K562 (cell line): ENCODE measurements around the gene SPON2. TPM values are rescaled to one million over a fixed set of nuclear protein-coding genes. Genes with fewer than 3 reads are reported as not detected.

Experiments
- ATAC-seq: fragments of 200-7000 bp; cut with Tn5 transposase; 3 replicates; pipeline ENCODE4 v1.9.1; 2020; ENCODE audit warnings: moderate library complexity
- BruUV-seq: library from RNA; stranded (reverse); fragments of 400-500 nt; replicated peaks from 2 replicates; lab custom pipeline; 2021; lab: Mats Ljungman, UMichigan
- CTCF ChIA-PET: fragments of 300-600 bp; formaldehyde crosslinking; extraction: SDS; loops from one replicate; lab custom pipeline; 2021; ENCODE audit warnings: low intra/inter-chr PET ratio; lab: Yijun Ruan, JAX
- POLR2A ChIA-PET: fragments of 300-600, 350-650 bp; sonication (Branson Sonifier 250); formaldehyde crosslinking; extraction: SDS; loops from one replicate; lab custom pipeline; 2021; ENCODE audit warnings: antibody characterized with exemption, inconsistent platforms; lab: Yijun Ruan, JAX
- DNase-seq, 4 experiments: peaks; one replicate each; pipeline versions ENCODE4 v3.0.0 to v3.0.0-alpha.2; 2011 to 2018; ENCODE audit warnings: low spot score in 3 of 4, mixed read lengths in 3 of 4; ENCODE audit errors: extremely low read depth in 1 of 4
- FAIRE-seq: peaks from 2 replicates; lab custom pipeline; 2011; peaks lifted over from hg19 to GRCh38; lab: Jason Lieb, UNC
- H2AFZ ChIP-seq: 2 replicates; pipeline ENCODE4 v1.6.0; 2011; ENCODE audit warnings: low read depth, low read length, control low read depth, inconsistent platforms
- H3K27ac ChIP-seq: fragments of 200-600 bp; 3 replicates; pipeline ENCODE4 v1.8.0; 2011; ENCODE audit warnings: low read depth, mild to moderate bottlenecking, control low read depth, inconsistent platforms, low read length, moderate library complexity, mixed read lengths; ENCODE audit errors: extremely low read depth
- H3K27me3 ChIP-seq, 2 experiments: fragments of 300-600 bp in 1 of 2; 2 replicates in 1 of 2; 3 replicates in 1 of 2; pipeline versions ENCODE4 v1.6.0 to v1.8.0; 2011; ENCODE audit warnings: inconsistent platforms in 2 of 2, low read length in 2 of 2, mild to moderate bottlenecking in 1 of 2, mixed read lengths in 1 of 2, moderate library complexity in 1 of 2; ENCODE audit not compliant: control insufficient read depth in 2 of 2, insufficient read depth in 2 of 2
- H3K36me3 ChIP-seq: fragments of 300-600 bp; 3 replicates; pipeline ENCODE4 v1.8.0; 2011; ENCODE audit warnings: mild to moderate bottlenecking, low read length, inconsistent platforms; ENCODE audit not compliant: control insufficient read depth, insufficient read depth
- H3K4me1 ChIP-seq, 2 experiments: fragments of 200-600 bp in 1 of 2; replicated peaks in 1 of 2; 2 replicates in 1 of 2; 3 replicates in 1 of 2; pipeline versions ENCODE4 v1.5.1 to v1.8.0; 2011; ENCODE audit warnings: inconsistent platforms in 2 of 2, low read length in 2 of 2, mild to moderate bottlenecking in 1 of 2, mixed read lengths in 1 of 2, moderate library complexity in 1 of 2; ENCODE audit not compliant: control insufficient read depth in 2 of 2, insufficient read depth in 2 of 2
- H3K4me2 ChIP-seq: 2 replicates; pipeline ENCODE4 v1.6.1; 2011; ENCODE audit warnings: low read length, control low read depth, inconsistent platforms, mixed read lengths; ENCODE audit not compliant: insufficient read depth
- H3K4me3 ChIP-seq: fragments of 200-600 bp; sonication (generic), shearing (Covaris generic); 2 replicates; pipeline ENCODE4 v1.5.1; 2016; ENCODE audit warnings: control low read depth, inconsistent platforms
- H3K79me2 ChIP-seq: fragments of 200-600 bp; 3 replicates; pipeline ENCODE4 v1.8.0; 2011; ENCODE audit warnings: low read length, inconsistent platforms; ENCODE audit not compliant: control insufficient read depth, insufficient read depth
- H3K9ac ChIP-seq, 2 experiments: 2 replicates each; pipeline versions ENCODE4 v1.6.0 to v1.6.1; 2011; ENCODE audit warnings: low read depth in 2 of 2, low read length in 2 of 2, control low read depth in 1 of 2, inconsistent platforms in 1 of 2, mild to moderate bottlenecking in 1 of 2, mixed read lengths in 1 of 2; ENCODE audit not compliant: insufficient read depth in 1 of 2
- H3K9me1 ChIP-seq: one replicate; pipeline ENCODE4 v1.6.0; 2011; ENCODE audit warnings: inconsistent platforms, mild to moderate bottlenecking, low read length, moderate library complexity; ENCODE audit not compliant: control insufficient read depth, insufficient read depth
- H3K9me3 ChIP-seq: replicated peaks from 2 replicates; pipeline ENCODE4 v1.5.1; 2011; ENCODE audit warnings: low read depth, low read length, inconsistent platforms; ENCODE audit not compliant: control insufficient read depth, insufficient read depth
- H4K20me1 ChIP-seq: replicated peaks from 2 replicates; pipeline ENCODE4 v1.6.1; 2011; ENCODE audit warnings: low read length, inconsistent platforms, mixed read lengths; ENCODE audit not compliant: control insufficient read depth, insufficient read depth
- POLR2G ChIP-seq: fragments of 200-400 bp; formaldehyde crosslinking; IDR thresholded peaks from 2 replicates; pipeline ENCODE4 v1.6.1; 2017; ENCODE audit warnings: low read depth, mild to moderate bottlenecking, antibody characterized with exemption, low read length, moderate library complexity
- RUNX1 ChIP-seq: sonication (generic); IDR thresholded peaks from 2 replicates; pipeline ENCODE4 v1.6.1; 2016; ENCODE audit warnings: antibody characterized with exemption, low read depth
- SMAD4 ChIP-seq: fragments of 250-450 bp; sonication (Bioruptor Pico); conservative IDR thresholded peaks from 2 replicates; pipeline ENCODE4 v1.8.0; 2021; ENCODE audit warnings: inconsistent platforms, mild to moderate bottlenecking, moderate library complexity
- WGBS: fragments of 100-300 bp; shearing (Covaris generic); methylation state at CpG from one replicate; pipeline ENCODE4 v1.1.6; 2016; ENCODE audit warnings: low coverage, mixed read lengths; ENCODE audit not compliant: insufficient coverage; ENCODE audit errors: missing lambda C conversion rate; 5-methylcytosine and 5-hydroxymethylcytosine counted together
- in situ Hi-C: fragments of 300-500 bp; cut with MboI; formaldehyde crosslinking; loops from 4 replicates; pipeline ENCODE4 v1.15.0; 2018; ENCODE audit warnings: inconsistent platforms, mixed read lengths
- intact Hi-C: fragments of 100-400 bp; cut with micrococcal nuclease; formaldehyde crosslinking; loops from 2 replicates; pipeline ENCODE4 v1.14.2; 2022
- polyA plus RNA-seq, 8 experiments: library from polyadenylated mRNA; depleted of rRNA in 4 of 8; stranded (reverse) in 5 of 8; unstranded in 3 of 8; fragments of >200 nt; fragmentation: Nextera tagmentation in 2 of 8; fragmentation: Illumina TruSeq in 1 of 8; extraction: Ambion mirVana in 2 of 8; extraction: Trizol in 1 of 8; gene quantifications; 2 replicates each; pipeline versions ENCODE4 v1.2.1 to v1.2.3, GENCODE V29; 2011 to 2014; ENCODE audit warnings: inconsistent platforms in 1 of 8, missing spikeins in 1 of 8
- total RNA-seq, 7 experiments: library from RNA; depleted of rRNA in 6 of 7; stranded (reverse); fragments of >200 nt in 6 of 7; fragmentation: Illumina TruSeq in 2 of 7; extraction: Trizol in 2 of 7; gene quantifications; 2 replicates each; pipeline versions ENCODE4 v1.2.1 to v1.2.3, GENCODE V29; 2011 to 2021; ENCODE audit warnings: low replicate concordance in 1 of 7

SPON2 gene
- total and polyA plus RNA-seq, 9 of the 15 experiments (the other 6 are each of a cell fraction or from before 2014, with no cell fraction given): 0.21 to 2.2 (median 0.83) TPM

DNA sequence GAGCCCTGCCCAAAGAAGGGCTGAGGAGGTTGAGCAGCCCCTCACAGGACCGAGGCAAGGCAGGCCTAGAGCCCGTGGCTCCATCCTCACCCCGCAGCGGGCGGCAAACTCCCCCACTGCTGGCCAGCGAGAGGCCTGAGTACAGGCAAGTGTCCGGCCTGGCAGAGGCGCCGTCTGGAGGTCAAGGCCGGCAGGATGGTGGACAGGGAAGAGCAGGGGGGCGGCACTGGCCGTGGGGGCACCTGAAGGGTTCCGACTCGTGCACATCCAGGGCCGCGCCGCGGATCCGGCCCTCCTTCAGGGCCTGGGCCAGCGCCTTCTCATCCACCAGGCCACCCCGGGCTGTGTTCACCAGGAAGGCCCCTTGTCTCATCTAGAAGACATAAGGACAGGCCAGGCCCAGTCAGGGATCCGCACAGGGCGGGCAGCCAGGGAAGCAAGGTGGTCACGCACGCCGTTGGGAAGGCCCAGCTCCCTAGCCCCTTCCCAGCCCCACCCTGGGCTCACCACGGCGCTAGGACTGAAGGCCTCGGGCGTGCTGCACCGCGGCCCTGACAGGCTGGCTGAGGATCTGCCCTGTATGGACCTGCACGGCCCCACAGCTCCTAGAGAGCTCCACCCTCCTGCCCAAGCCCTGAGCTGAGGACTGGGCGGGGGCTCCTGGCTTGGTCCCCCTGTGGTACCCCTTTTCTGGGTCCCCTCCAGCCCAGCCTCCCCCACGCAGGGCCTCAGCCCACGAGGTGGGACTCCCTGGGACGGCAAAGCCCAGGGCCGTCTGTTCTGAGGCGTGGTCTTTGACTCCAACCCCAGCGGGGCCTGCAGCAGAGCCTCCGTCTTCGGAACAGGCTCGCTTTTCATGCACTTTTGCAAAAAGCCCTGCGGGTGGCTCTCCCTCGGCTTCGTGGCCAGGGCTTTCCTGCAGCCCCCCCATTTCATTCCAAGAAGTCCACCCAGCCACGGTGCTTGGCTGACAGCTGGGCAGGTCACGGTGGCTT, 42.0 kb upstream of the SPON2 start:
- DNase-seq (no peak), ATAC-seq (no peak; the same call in 2 of the 3 replicates), FAIRE-seq (no peak)
- CTCF ChIA-PET: no interaction called here
- no TSS peak for BruUV-seq
- H3K4me3 ChIP-seq: no peak overlapping the region
- TF ChIP-seq RUNX1 (no peak), SMAD4 (no peak), POLR2G (0 out of 2 replicates have a peak, but pooled peaks have one; percentile 8)
- H3K9ac ChIP-seq: peak overlapping the region in 1 of 2 experiments; percentile 58; a peak in 2 of 4 replicates
- H3K4me1 ChIP-seq: peaks cover 0 to 42% of the 10 kb centered on the region in 2 experiments; a peak in 2 of 5 replicates
- POLR2A ChIA-PET: interaction anchor here (0.6 to 1.5 kb wide), 2 partner anchors 11 to 354 kb away, joined by 3 to 4 read pairs; no protein-coding TSS in a partner anchor
- H3K36me3 ChIP-seq: peaks cover 67% of the 10 kb centered on the region; the same call in 2 of the 3 replicates
- no peak overlapping the region for H3K27ac ChIP-seq
- H3K79me2 ChIP-seq: no peaks in the 10 kb centered on the region; the same call in 2 of the 3 replicates
- H3K4me2 ChIP-seq: no peak overlapping the region
- no peaks in the 10 kb centered on the region for H3K9me3 ChIP-seq
- 93% methylated on average over 36 of the region's 48 CpGs for WGBS
- H3K9me1 ChIP-seq: no peaks in the 10 kb centered on the region
- intact Hi-C loops: no loop called here
- no peak overlapping the region for H2AFZ ChIP-seq
- no peaks in the 10 kb centered on the region; the same call in 1 of the 2 replicates for H4K20me1 ChIP-seq
- H3K27me3 ChIP-seq: no peaks in the 10 kb centered on the region
- in situ Hi-C loops: no loop called here
